ENCODE data around the gene SPTBN1. TPM values are rescaled to one million over a fixed set of nuclear protein-coding genes. Genes with fewer than 3 reads are reported as not detected.

SPTBN1 gene
- total RNA-seq, 1 donor from 2014 or later: 320 TPM

DNA sequence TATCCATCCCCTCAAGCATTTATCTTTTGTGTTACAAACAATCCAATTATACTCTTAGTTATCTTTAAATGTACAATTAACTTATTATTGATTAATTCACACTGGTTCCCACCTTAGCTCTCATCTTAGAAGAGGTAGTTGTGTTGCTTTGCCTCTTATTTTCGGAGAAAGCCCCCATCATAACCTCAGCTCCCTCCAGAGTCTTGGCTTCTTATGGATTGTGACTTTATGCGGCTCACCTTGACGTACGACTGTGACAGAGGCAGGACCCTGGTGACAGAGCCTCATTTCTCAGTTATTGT lies 132.9 kb downstream of the SPTBN1 start:
- no peak for DNase-seq (ENCODE audit: low spot score)

DNA sequence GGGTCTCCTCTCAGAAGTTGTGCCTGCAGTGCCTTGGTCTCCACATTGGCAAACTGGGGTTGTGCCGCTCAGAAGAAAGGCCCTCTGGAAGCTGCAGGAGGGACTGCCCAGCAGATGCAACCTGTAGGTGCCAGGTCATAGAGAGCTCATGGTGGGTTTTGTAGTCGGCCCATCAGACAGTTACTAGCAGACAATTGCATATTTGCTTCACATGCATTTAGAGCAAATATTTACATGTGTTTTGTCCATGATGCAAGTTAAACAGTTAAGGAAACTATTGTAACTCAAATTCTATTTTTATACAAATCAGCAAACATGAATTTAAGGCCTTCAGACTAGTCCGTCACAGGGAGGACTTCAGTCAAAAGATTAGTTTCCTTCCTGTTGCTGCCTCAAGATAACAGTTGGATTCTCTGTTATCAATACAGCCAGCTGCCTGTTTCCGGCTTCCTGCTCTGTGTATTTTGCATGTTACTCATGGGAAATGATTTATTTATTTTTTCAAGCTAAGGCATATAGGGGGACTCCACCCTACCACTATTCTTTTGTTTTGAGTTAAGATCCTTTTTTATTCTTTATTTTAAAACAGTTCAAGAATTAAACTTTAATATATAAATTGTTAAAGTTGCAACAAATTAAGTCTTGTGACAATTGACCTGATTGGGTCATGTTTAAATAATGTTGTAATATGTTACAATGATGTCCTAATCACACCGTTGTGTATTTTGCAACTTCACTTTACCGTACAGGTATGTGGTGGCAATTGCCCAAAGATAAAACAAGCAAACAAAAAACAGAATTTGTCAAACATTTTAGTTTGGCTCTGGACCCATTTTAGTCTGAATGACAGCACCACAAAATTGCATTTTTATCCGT lies 133.5 kb downstream of the SPTBN1 start:
- DNase-seq (ENCODE audit: low spot score): peak; percentile 64

DNA sequence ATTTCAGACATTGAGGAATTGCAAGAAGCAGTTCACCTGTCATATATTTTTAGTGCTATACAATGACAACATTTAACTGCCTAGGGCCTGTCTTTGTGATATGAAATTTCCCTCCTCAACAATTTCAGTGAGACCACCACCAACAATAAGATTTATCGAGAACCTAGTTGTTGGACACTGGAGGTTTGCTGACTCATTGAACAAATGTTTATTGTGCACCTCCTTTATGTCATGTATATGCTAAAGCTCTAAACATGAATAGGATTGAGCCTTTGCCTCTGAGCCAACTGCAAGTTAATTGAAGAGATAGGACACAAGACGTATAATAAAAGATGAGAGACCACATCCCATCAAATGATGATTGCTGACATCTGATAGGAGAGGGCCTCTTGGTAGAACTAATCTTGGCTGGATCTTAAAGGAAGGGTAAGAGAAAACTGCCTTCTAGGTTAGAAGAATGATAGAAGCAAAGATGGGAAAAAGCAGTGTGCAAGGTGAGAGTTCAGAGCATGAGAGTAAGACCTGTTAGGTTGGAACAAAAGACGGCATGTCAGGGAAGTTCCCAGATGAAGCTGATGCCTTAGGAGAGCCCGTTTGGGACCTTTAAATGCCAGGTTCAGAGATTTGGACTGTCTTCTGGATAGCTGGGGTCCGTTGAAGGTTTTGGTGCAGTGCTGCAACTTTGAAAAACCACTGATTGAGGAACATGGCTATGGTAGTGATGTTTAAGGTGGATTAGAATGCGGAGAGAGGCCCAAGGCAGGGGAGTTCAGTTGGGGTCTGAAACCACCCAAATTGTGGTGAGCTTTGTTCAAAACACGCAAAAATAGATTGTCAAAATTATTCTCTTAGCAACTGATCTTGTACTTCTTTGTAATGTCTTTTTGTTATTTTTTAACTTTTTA lies 134.3 kb downstream of the SPTBN1 start:
- no peak for DNase-seq (ENCODE audit: low spot score)

DNA sequence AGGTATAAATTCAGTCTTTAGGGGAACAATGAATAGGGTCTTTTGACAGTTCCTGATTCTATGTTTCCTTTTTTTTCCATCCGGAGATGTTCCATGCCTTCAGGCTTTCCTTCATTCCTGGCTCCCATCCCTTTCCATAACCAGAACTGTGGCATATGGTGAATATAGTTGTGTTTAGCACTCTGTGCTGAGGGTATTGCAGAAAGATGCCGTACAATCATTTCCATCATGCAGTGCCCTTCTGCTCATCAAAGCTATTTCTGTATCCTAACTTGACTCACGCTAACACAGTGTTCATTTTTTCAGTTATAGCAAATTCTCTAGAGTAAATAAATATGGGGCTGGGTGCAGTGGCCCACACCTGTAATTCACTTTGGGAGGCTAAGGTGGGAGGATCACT lies 135.4 kb downstream of the SPTBN1 start:
- DNase-seq (ENCODE audit: low spot score): no peak

DNA sequence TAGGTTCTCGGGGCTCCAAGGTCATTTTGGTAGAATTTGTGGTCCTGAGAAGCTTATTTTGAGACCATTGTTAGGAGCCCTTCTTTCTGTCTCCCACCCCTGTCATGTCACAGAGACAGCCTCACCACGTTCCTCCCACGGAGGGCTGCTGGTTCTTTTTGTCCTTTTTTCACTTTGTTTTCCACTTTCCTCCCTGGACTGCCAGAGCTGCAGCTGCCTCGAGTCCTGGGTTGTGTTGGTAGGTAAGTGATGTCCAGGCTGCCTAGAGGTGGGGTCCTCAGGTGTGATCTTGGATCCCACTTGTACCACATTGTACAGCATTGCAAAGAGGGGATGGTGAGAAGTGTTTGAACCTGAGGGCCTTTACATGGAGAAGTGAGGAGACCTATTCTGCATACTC lies 137.1 kb downstream of the SPTBN1 start:
- no peak for DNase-seq (ENCODE audit: low spot score)

DNA sequence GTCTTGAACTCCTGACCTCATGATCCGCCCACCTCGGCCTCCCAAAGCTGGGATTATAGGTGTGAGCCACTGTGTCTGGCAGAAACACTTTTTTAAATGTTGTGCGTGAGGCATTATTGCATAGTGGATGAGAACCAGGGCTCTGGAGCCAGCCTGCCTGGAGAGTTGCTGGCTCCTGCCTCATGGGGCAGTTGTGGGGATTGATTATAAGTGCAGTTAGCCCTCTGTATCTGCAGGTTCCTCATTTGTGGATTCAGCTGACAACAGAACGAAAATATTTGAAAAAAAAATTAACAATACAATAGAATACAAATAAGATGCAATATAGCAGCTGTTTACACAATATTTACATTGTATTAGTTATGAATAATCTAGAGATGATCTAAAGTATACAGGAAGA lies 137.9 kb downstream of the SPTBN1 start:
- no peak for DNase-seq (ENCODE audit: low spot score)

DNA sequence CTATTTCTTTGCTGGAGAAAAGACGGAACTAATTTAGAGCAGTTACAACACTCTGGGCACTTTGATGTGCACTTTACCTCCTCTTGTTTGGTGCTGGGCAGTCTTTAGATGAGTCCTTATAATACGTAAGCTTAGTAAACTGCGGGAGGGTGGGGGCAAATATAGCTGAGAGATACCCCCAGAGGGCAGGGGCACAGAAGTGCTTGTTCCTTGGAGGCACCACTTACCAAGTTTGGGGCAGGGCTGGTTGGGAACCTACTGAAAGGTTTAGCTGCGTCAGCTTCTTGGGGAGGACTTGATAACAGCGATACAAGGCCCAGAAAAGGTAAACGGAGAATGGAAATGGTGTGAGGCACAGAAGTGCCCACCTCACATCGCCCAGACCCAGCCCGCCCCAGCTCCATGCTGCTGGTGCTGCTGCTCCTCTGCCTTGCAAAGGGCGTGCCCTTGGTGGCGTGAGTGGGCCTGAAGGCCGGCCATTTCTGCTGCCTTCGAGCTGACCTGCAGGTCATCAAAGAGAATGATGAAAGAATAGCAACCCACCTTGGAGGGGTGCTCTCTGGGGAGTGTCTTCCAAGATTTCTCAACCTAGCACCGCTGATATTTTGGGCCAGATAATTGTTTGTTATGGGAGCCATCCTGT lies 139.2 kb downstream of the SPTBN1 start:
- DNase-seq (ENCODE audit: low spot score): no peak

DNA sequence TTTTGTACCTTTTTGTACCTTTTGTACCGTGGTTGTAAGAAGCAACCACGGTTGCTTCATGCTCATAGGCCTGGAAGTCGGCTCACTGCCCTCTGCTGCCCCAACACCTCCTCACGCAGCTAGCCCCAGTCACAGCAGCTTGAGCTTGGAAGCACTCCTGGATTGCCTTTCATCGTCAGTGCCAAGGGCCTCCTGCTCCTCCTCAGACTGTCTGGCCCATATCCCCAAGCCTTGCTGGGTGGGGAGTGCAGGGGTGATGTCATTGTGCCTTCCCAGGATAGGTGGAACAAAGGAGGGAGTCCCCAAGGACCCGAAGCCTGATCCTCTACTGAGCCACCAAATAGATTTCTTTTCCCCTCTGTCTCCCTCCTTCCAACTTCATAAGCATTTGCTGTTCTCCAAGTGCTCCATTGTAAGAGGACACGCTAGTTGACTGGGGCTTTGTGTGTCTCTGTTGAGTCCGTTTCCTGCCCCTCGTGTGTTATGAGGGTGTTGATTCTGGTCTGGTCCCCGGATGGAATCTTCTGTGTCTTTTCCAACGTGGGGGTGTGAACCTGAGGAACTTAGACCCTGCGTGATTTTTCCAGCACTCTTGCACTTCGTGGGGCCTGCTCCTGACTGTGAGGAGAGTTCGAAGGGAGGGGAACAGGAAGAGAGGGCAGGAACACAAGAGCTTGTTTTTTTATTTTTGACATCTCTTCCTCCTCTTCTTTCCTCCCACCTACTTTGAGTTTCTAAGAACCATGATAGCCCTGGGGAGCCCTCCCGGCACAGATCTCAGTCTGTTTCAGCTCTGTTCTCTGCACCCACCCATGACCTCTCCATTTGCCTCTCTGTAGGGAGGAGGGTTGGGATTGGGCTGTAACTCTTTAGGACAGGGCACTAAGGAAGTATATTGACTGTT lies 140.1 kb downstream of the SPTBN1 start:
- DNase-seq (ENCODE audit: low spot score): no peak

DNA sequence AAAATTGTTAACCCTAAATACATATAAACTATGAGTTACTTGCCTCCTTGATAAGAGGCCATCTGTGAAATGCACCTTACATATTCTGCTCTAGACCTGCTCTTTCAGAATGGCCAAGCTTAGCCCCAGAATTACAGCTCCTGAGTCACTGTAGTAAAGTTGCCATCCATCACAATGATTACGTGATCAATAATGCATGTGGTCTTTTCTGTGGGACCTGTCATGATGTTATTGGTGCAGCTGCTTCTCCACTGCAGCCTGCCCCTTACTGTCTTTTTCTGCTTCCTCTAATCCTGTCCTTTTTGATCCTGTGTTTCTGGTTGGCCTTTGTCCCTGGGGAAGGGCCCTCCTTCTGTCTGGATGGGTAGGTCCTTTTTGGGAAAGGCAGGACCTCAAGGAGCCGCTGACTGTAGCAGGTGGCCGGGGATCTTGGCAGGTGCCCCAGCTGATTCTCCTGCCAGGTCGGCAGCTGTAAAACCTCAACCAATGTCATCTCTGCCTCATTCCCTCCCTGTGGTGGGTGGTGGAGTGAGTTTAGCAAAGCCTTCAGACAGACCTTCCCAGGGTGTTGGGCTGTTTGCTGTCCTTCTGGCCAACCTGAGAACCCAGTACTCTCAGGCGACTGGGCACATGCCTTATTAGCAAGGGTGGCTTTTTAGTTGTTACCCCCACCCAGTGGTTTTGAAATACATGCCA lies 141.2 kb downstream of the SPTBN1 start:
- no peak for DNase-seq (ENCODE audit: low spot score)

DNA sequence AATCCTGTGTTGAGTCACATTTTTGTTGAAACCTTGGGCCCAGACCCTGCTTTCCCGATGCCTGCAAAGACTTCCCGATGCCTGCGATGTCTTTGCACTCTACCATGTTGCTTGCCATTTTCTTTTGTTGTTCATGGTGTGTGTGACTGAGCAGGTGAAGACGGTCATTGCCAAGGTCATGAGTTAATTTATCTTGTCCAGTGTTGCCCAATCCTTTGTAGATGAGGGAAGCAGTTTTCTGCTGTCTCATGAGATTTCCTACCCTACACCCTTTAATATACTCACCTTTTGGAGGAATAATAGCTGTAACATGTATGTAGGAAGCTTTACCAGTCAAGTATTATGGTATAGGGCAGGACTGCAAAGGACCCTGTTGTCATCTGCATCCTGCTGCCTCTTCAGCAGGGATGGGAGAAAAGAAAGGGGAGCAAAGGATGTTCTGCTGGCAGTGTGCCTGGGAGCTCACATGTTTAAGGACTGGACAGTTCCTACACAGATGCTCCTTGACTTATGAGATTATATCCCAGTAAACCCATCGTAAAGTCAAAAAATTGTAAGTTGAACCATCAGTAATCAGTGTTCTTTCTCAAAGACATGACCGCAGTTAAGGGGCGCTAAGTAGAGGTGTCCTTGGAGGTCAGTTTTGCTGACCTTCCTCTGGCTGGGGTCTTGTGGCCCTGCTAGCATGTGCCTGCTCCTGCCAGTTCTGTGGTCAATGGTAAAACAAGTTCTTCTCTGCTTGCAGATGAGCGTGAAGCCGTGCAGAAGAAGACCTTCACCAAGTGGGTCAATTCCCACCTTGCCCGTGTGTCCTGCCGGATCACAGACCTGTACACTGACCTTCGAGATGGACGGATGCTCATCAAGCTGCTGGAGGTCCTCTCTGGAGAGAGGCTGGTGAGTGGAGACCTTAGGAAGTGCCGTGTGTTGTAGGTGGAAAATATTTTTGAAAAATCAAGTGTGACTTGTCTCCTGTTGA lies 142.5 kb downstream of the SPTBN1 start:
- peak; percentile 44 for DNase-seq (ENCODE audit: low spot score)

DNA sequence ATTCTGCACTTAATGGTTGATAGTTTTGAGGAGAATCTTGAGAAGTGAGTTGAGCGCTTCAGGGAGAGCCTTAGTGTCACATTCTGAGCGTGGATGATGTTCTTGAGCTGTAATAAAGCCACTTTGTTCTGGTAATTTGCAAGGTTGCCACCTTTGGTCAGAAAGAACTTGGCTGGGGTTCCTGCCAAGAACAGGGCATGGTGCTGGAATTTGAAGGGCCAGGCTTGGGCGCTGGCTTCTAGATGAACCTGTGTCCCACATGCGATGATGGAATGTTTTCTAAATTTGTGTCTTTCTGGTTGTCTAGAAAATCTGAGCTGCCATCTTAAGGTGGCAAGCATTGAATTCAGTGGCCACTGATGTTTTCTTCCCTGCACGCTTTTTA lies 143.2 kb downstream of the SPTBN1 start:
- DNase-seq (ENCODE audit: low spot score): no peak

DNA sequence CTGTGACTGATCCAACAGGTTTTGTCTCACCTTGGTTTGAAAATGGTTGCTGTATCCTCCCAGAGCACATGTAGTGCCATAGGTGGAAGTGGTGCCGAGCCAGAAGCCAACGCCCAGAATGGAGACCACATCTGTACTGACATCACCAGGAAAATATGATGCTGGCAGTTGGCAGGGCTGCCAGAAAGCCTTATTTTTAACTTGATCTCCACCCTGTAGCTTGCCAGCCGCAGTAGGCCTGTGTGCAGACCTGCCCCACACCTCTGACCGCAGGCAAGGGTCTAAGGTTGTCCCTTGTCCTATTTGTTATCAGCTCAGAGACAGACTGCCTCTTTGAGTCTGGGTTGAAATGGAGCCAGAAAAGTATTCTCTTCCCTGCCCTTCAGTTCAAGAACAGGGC lies 143.8 kb downstream of the SPTBN1 start:
- DNase-seq (ENCODE audit: low spot score): peak; percentile 39

DNA sequence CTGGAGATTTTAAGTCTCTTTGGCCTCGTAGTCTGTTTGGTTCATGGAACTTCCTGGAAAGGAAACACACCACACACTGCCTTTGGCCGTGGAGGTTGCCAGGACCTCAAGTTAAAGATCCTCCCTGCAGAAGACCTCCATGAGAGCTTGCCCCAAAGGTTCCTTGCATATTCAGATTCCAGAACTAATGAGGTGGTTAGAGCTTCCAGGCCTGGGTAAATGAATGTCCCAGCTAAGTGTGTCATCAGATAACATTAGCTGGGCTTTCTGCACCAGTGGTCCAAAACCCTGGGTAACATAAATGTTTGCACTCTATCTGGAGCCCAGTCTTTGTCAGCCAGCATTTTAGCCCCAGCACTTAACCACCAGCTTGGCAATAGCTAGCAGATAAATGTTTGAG lies 145.2 kb downstream of the SPTBN1 start:
- DNase-seq (ENCODE audit: low spot score): no peak

DNA sequence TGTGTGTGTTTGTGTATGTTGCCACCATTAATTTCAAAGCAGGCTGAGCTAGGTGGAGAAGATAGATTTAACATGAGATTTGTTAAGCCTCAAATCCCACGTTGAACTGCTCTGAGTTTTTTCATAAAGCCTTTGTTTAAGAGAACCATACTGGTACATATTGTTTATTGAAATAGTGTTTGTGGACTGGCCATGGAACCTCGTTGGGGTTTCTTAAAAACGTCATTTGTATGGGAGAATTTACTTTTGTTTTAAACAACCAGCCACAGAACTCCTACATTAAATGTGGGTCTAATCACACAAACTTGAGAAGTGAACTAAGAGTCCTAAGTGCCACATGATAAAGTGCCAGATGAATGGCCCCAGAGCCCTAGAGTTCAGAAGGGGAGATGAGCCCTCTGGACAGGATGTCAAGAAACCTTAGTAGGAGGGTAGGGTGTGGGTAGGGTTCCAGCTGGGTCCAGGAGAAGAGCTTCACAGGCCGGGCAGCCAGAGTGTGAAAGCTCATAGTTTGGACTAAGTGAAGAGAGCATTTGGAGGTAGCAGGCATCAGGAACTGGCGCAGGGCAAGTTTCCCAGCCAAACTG lies 146.7 kb downstream of the SPTBN1 start:
- DNase-seq (ENCODE audit: low spot score): no peak

DNA sequence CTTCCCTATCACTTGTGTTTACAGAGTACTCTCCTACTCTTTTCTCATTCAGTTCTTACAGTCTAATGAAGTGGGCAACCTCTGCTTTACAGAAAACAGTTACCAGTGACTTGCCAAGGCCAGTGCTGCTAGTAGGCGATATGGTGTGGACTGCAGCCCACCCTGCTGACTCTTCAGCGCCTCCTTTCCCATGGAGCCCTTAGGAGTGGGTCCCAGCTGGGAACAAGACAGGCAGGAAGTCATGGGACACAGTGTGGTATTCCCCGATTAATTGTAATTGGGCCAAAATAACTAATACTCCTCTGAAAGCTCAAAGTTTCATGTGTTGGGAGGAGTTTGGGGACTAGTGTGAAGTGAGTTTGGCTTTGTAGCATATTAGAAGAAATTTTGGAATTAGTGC lies 147.2 kb downstream of the SPTBN1 start:
- no peak for DNase-seq (ENCODE audit: low spot score)

DNA sequence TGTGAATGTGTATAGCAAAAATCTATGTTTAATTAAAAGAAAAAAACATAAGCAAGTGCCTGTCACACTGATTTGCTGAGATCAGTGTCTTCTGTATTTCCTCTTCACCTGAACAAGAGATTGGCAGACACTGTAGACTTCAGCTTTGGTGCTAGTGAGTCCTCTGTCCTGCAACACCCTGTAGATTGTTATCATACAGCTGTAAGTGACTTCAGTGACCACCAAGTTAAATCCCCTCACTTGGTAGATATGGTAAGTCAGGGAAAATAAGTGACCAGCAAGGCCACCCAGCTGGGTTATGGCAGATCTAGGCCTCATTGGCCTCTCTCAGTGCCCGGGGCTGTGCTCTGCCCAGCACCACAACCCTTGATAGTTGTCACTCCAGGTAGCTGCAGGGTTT lies 147.7 kb downstream of the SPTBN1 start:
- no peak for DNase-seq (ENCODE audit: low spot score)

DNA sequence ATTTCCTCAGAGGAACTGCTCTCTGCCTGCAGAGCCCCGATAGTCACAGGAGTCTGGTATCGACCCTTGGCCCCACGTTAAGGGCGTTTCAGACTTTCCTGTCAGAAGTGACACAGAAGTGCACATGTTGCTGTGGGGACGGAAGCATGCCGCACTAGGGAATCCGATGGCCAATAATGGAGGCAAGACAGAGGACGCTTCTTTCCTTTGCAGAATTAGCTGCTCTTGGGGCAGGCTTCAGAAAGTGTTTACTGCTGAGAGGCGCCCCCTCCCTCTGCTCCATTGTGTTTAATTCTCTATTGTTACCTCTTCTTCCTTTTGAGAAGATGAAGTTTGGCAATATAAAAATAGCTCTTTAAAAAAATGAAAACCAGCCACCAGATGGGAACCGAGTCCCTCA lies 148.7 kb downstream of the SPTBN1 start:
- DNase-seq (ENCODE audit: low spot score): no peak

DNA sequence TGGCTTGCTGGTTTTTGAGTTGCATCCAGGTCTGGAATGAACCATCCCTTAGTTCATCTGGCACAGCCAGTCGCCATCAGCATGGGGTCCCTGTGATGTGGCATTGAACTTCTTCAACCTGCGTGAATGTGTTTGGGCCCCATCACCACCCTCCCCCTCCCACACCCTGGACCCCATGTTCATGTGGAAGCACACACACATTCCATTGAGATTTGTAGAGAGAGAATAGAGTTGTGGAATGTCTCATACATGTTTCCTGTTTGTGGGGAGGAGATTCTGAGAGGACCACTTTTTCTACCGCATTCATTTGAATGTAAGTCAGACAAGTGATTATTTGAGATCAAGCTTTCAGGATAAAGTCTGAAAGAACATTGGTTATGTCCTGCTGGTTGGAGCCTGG lies 149.7 kb downstream of the SPTBN1 start:
- no peak for DNase-seq (ENCODE audit: low spot score)

DNA sequence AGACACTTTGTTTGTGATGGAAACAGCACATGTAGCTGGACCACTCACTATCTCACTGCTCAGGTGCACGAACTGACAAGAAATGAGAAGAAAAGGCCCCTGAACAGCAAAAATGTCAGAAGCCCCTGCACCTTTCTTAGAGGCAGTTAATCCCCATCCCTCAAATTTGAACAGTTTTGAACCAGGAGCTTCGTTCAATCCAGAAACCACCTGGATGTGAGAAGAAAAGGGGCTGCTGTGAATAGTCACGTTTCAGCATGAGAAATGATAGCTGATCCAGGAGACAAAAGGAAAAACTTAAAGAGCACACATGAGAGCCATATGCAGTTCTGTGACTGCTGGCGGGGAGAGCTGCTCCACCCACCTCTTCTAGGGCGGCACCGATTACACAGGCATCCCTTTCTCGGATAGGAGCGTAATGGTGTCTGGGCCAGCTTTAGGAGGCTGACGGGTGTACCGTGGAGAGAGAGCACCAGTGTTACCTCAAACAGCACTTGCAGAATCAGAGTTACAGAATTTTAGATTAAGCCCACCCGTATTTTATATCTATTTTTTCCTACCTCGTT lies 150.3 kb downstream of the SPTBN1 start:
- DNase-seq (ENCODE audit: low spot score): peak; percentile 46

All from umbilical cord (tissue), 2 donors.